Psoas muscle (tissue), 8 donors: Measurements from ENCODE around the gene AGO1. TPM values are rescaled to one million over a fixed set of nuclear protein-coding genes. Genes with fewer than 3 reads are reported as not detected.
"Not testable (repeated sequence)": the region's sequence is repeated elsewhere in the genome, so short reads cannot be mapped to it uniquely, and the experiment has no call there.

Experiments
- ATAC-seq, 4 donors: fragments of 200-7000 bp; cut with Tn5 transposase; one replicate each; pipeline ENCODE4 v1.9.1; 2020; ENCODE audit warnings: moderate library complexity in 3 of 4, mild to moderate bottlenecking in 2 of 4
- DNase-seq, 2 donors: peaks; one replicate each; pipeline ENCODE4 v3.0.0-alpha.2; 2020
- H3K27ac ChIP-seq: fragments of 200-600 bp; one replicate; pipeline ENCODE4 v1.8.0; 2022
- H3K27me3 ChIP-seq, 3 donors: fragments of 200-600 bp in 1 of 3; one replicate each; pipeline versions ENCODE4 v1.6.1 to v1.8.0; 2013 to 2022; ENCODE audit warnings: low read length in 2 of 3, mild to moderate bottlenecking in 2 of 3, moderate library complexity in 1 of 3; ENCODE audit not compliant: insufficient read depth in 3 of 3
- H3K36me3 ChIP-seq, 2 donors: fragments of 200-600 bp in 1 of 2; one replicate each; pipeline versions ENCODE4 v1.6.1 to v1.8.0; 2013 to 2022; ENCODE audit warnings: low read depth in 1 of 2, mild to moderate bottlenecking in 1 of 2, moderate library complexity in 1 of 2; ENCODE audit not compliant: insufficient read depth in 1 of 2
- H3K4me1 ChIP-seq: fragments of 200-600 bp; one replicate; pipeline ENCODE4 v1.8.0; 2022
- H3K4me3 ChIP-seq: fragments of 200-600 bp; one replicate; pipeline ENCODE4 v1.8.0; 2022; ENCODE audit warnings: mild to moderate bottlenecking
- H3K9me3 ChIP-seq: fragments of 200-600 bp; one replicate; pipeline ENCODE4 v1.8.0; 2022
- CTCF ChIP-seq: fragments of 200-600 bp; IDR thresholded peaks from one replicate; pipeline ENCODE4 v1.8.0; 2022; ENCODE audit warnings: antibody characterized with exemption
- WGBS, 3 donors: extraction: QIAGEN DNeasy Blood & Tissue Kit; methylation state at CpG; one replicate each; pipeline versions ENCODE4 v1.1.6 to v1.1.7; 2013; 5-methylcytosine and 5-hydroxymethylcytosine counted together
- intact Hi-C, 2 donors: fragments of 100-400 bp; cut with DNase I; formaldehyde crosslinking; loops; one replicate each; pipeline versions ENCODE4 v1.11.0 to v1.14.2; 2022
- polyA plus RNA-seq, 3 donors: library from polyadenylated mRNA; stranded (reverse); fragments of 200-250 nt; gene quantifications; one replicate each; pipeline ENCODE4 v1.2.3, GENCODE V29; 2013
- total RNA-seq, 4 donors: library from RNA; stranded (reverse); fragmentation: NEBNext Ultra II Directional in 2 of 4; extraction: Animal tissue kit (Norgen Biotek cat#: 25700) in 2 of 4; gene quantifications; one replicate each; pipeline versions ENCODE4 v1.2.1 to v1.2.4, GENCODE V29; 2021 to 2023
- donor health status: healthy with polysubstance abuse.
- donor health status: DM: no; HTN: no; CAD: no; lungs with moderate emphysema.
- donor health status: Bipolar disorder and iron deficiency.
- donor health status: healthy.
- donor health status: DM: yes; HTN: yes; CAD: no.
- donor health status: DM: no; HTN: no; CAD: no.
- donor health status: DM: no; HTN: no; CAD: no.
- donor health status: DM: yes; HTN: yes; CAD: no.

Gene AGO1
- total and polyA plus RNA-seq, 7 donors: 2.2 to 16.3 (median 9.8) TPM

- H3K36me3 ChIP-seq: peaks cover 0 to 7% of the 10 kb centered on the region in 2 donors
- intact Hi-C loops: no loop called here
- no peaks in the 10 kb centered on the region for H3K27me3 ChIP-seq
- H3K4me3 ChIP-seq: no peak overlapping the region
- DNase-seq: no peak
- 95 to 100% (median 97%) methylated on average over 1 of the region's 1 CpG for WGBS, 3 donors
- no peaks in the 10 kb centered on the region for H3K9me3 ChIP-seq
- TF ChIP-seq CTCF: no peak
- no peak for ATAC-seq
- no peak overlapping the region for H3K27ac ChIP-seq
- no peaks in the 10 kb centered on the region for H3K4me1 ChIP-seq
Measured at GRCh38 chr1:35863136-35863535, 19.9 kb upstream of the AGO1 start.

GRCh38 chr1:35863881-35864625, 19.0 kb upstream of the AGO1 start:
- H3K4me1 ChIP-seq: no peaks in the 10 kb centered on the region
- no peak for DNase-seq
- ATAC-seq: no peak
- no peaks in the 10 kb centered on the region for H3K27me3 ChIP-seq
- TF ChIP-seq CTCF: no peak
- WGBS, 3 donors: 58 to 66% (median 60%) methylated on average over 3 of the region's 3 CpGs
- no peak overlapping the region for H3K27ac ChIP-seq
- H3K4me3 ChIP-seq: no peak overlapping the region
- H3K9me3 ChIP-seq: no peaks in the 10 kb centered on the region
- H3K36me3 ChIP-seq: peaks cover 0 to 5% of the 10 kb centered on the region in 2 donors
- intact Hi-C loops: no loop called here

- no peak overlapping the region for H3K4me3 ChIP-seq
- no peak overlapping the region for H3K27ac ChIP-seq
- ATAC-seq (no peak), DNase-seq (no peak)
- H3K9me3 ChIP-seq: no peaks in the 10 kb centered on the region
- no peak for TF ChIP-seq CTCF
- H3K27me3 ChIP-seq: no peaks in the 10 kb centered on the region
- intact Hi-C loops: no loop called here
- H3K36me3 ChIP-seq: peaks cover 0 to under 1% of the 10 kb centered on the region in 2 donors
- 76 to 86% (median 83%) methylated on average over 5 of the region's 5 CpGs for WGBS, 3 donors
- H3K4me1 ChIP-seq: no peaks in the 10 kb centered on the region
Measured at GRCh38 chr1:35864813-35865212, 18.2 kb upstream of the AGO1 start.

- no peaks in the 10 kb centered on the region for H3K27me3 ChIP-seq
- DNase-seq (no peak), ATAC-seq (no peak)
Measured at GRCh38 chr1:35866991-35867390, 16.0 kb upstream of the AGO1 start.

GRCh38 chr1:35869245-35869950, 13.6 kb upstream of the AGO1 start:
- H3K36me3 ChIP-seq, intact Hi-C loops, DNase-seq, H3K4me1 ChIP-seq, H3K27me3 ChIP-seq, H3K4me3 ChIP-seq, ATAC-seq, H3K9me3 ChIP-seq, H3K27ac ChIP-seq: not testable (repeated sequence)
- 88 to 90% (median 89%) methylated on average over 34 of the region's 34 CpGs for WGBS, 3 donors

More at GRCh38 chr1:35866991-35867390, 16.0 kb upstream of the AGO1 start:
- intact Hi-C loops: no loop called here
- 74 to 90% (median 82%) methylated on average over 3 of the region's 3 CpGs for WGBS, 3 donors
- Histone ChIP-seq H3K36me3 (no peaks in the 10 kb centered on the region), H3K4me3 (no peak overlapping the region), H3K27ac (no peak overlapping the region), H3K9me3 (no peaks in the 10 kb centered on the region), H3K4me1 (no peaks in the 10 kb centered on the region)
- no peak for TF ChIP-seq CTCF
